ENCODE data around the gene CHST6. TPM values are rescaled to one million over a fixed set of nuclear protein-coding genes. Genes with fewer than 3 reads are reported as not detected.
"Not testable (repeated sequence)": the region's sequence is repeated elsewhere in the genome, so short reads cannot be mapped to it uniquely, and the experiment has no call there.

The CHST6 gene
- under 1 TPM in 1 of 6 experiments, not detected in 5; 0.02 TPM for total RNA-seq
- long read RNA-seq = 0 reads

DNA sequence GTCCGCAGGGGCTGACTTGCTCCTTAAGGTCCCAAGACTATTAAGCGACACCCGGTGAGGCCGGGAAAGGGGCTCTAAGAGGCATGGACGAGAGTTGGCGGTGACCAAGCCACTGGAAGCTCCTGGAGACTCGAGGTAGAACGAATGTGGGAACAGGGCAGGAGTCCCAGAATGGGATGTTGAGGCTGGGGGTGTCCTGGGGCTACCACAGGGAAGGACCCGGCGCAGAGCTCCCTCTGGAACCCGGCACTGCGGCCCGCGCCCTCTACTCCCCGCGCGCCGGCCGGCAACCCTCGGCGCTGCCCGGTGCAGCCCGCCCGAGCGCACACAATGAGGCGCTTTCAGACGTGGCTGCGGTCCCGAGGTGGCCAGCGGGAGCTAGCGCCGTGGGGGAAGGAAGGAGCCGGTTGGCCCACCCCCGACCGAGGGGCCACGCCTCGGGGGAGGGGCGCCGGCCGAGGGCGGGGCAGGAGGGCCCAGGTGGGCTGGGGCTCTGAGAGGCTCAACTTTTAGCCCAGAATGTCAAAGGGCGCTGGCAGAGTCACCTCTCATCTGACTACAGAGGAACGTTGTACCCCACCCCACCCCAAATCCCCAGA is at the start of gene CHST6:
Gene CHST6, minus strand, starts transcription at position 366 of the 599 bp plus-strand sequence. CDS start 15,613 bp downstream, outside the sequence.
- 0% methylated on average over 1 of the region's 43 CpGs for WGBS (ENCODE audit: insufficient coverage, low coverage, low lambda C conversion rate, missing lambda C conversion rate)
- Histone ChIP-seq H3K4me1 (no peaks in the 10 kb centered on the region), H3K9me3 (no peaks in the 10 kb centered on the region), H3K36me3 (no peaks in the 10 kb centered on the region), H3K27ac (no peak within 1 kb of the TSS), H3K4me3 (peak within 1 kb of the TSS; percentile 5 to 10 (median 9)), H3K27me3 (no peaks in the 10 kb centered on the region)
- ATAC-seq (peak; percentile 60 to 74 (median 72)), DNase-seq (peak in 1 of 3 donors; percentile 46)
- TF ChIP-seq, protein P1, sequence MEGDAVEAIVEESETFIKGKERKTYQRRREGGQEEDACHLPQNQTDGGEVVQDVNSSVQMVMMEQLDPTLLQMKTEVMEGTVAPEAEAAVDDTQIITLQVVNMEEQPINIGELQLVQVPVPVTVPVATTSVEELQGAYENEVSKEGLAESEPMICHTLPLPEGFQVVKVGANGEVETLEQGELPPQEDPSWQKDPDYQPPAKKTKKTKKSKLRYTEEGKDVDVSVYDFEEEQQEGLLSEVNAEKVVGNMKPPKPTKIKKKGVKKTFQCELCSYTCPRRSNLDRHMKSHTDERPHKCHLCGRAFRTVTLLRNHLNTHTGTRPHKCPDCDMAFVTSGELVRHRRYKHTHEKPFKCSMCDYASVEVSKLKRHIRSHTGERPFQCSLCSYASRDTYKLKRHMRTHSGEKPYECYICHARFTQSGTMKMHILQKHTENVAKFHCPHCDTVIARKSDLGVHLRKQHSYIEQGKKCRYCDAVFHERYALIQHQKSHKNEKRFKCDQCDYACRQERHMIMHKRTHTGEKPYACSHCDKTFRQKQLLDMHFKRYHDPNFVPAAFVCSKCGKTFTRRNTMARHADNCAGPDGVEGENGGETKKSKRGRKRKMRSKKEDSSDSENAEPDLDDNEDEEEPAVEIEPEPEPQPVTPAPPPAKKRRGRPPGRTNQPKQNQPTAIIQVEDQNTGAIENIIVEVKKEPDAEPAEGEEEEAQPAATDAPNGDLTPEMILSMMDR (IDR thresholded peaks at IDR 0.05) = no peak
- no peak for TF ChIP-seq POLR2A (IDR thresholded peaks at IDR 0.05)
- intact Hi-C loops (cut with DNase I) = no loop called here

DNA sequence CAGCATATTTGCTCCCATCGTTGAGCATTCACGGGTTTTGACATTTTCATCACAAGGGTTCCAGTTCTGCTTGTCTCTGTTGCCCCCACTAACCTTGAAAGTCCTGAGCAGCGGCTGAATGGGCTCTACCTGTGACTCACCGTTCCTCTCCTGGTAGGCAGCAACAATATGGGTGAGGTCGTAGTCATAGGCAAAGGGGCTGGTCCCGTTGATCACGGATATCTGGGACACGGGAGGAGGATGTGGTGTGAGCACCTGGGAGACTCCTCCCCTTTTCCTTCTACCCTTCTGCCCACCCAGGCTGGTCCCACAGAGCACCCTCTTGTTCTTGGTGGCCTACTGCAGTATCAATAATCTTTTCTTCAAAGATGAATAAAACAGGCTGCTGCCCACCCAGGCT is 47.2 kb upstream of the CHST6 start:
- 100% methylated on average over 1 of the region's 8 CpGs for WGBS (ENCODE audit: insufficient coverage, low coverage, low lambda C conversion rate, missing lambda C conversion rate)
- DNase-seq; H3K36me3 ChIP-seq; H3K9me3 ChIP-seq; H3K27me3 ChIP-seq; ATAC-seq; H3K27ac ChIP-seq; H3K4me1 ChIP-seq; intact Hi-C loops (cut with DNase I); H3K4me3 ChIP-seq: not testable (repeated sequence)

DNA sequence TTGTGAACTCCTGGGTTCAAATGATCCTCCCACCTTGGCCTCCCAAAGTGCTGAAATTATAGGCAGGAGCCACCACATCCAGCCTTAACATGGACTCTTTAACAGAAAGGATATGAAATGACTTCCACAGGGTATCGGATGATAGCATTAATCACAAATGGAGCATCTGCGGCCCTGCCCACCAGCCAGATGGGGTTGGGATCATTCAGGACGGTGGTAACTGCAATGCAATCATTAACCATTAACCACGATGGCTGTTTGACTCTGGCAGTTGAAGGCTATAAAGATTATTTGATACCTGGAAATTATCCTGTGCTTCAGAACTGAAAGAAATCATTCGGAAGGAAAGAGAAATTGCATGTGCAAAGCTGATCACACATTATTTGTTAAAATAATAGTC is 46.0 kb upstream of the CHST6 start:
- TF ChIP-seq, protein P1 (IDR thresholded peaks at IDR 0.05) = no peak
- no peak for TF ChIP-seq POLR2A (IDR thresholded peaks at IDR 0.05)
- DNase-seq = no peak
- no peak for ATAC-seq
- H3K9me3 ChIP-seq = no peaks in the 10 kb centered on the region
- no peaks in the 10 kb centered on the region for H3K36me3 ChIP-seq
- H3K27ac ChIP-seq = no peak overlapping the region
- WGBS (ENCODE audit: insufficient coverage, low coverage, low lambda C conversion rate, missing lambda C conversion rate) = 50% methylated on average over 5 of the region's 5 CpGs
- no peaks in the 10 kb centered on the region for H3K27me3 ChIP-seq
- H3K4me1 ChIP-seq = no peaks in the 10 kb centered on the region
- intact Hi-C loops (cut with DNase I) = no loop called here
- H3K4me3 ChIP-seq = no peak overlapping the region

DNA sequence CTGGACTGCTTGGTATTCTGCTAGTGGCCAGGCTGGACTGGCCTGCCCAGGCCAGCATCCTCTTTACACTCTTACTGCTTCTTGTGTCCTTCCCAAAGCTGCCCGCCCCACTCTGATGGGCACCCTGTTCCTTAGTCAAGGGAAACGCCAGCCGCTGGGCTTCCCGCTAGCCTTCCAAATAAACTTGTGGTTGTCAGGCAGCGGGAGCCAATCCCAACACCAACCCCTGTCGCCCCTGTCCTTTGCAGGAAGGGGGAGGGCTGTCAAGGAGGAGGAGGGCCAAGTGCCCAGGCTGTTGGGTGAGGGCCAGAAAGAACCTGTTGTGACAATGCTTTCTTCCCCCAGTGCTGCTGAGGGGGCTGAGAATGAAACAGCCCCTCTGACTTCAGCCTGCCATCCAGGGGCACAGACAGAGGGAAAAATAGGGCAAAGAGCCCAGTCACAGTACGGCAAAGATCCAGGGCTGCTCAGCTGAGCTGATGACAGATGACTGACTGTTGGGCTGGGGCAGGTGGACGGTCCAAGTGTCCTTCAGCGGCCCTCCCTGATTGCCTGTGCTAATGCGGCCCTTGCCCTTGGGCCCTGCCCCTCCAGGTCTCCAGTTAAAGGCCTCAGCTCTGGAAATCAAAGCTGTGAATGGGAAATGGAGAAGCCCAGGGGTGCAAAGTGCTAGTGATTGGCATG is 43.8 kb upstream of the CHST6 start:
- DNase-seq, H3K4me3 ChIP-seq, H3K27ac ChIP-seq, H3K36me3 ChIP-seq, H3K27me3 ChIP-seq, H3K4me1 ChIP-seq, H3K9me3 ChIP-seq: not testable (repeated sequence)
- intact Hi-C loops (cut with DNase I) = loop anchor here in 1 of 2 donors (10.0 kb wide), 1 partner anchor 54 kb away; no protein-coding TSS in a partner anchor
- ATAC-seq = peak in 3 of 4 donors; percentile 23 to 46 (median 39)
- WGBS (ENCODE audit: insufficient coverage, low coverage, low lambda C conversion rate, missing lambda C conversion rate) = 80% methylated on average over 1 of the region's 10 CpGs

DNA sequence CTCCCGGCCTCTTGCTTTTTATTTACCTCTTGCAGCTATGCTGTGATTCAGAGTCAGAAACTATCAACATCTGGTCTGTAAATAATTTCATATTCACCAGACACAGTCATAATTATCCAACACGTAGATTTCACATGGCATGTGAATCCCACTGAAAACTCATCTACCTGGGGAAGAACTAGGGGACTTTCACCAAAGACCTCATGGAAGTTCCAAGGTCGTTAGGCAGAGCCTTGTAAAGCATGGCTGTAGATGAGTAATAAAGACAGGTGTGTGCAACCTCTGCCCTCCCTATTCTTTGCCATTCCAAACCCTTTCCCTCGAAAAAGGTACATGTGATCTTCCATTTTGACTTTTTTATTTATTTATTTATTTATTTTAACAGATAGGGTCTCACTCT is 42.5 kb upstream of the CHST6 start:
- Histone ChIP-seq H3K4me1 (no peaks in the 10 kb centered on the region), H3K4me3 (no peak overlapping the region), H3K36me3 (no peaks in the 10 kb centered on the region), H3K9me3 (no peaks in the 10 kb centered on the region), H3K27me3 (no peaks in the 10 kb centered on the region), H3K27ac (no peak overlapping the region)
- no peak for DNase-seq
- 100% methylated on average over 2 of the region's 4 CpGs for WGBS (ENCODE audit: insufficient coverage, low coverage, low lambda C conversion rate, missing lambda C conversion rate)
- ATAC-seq = no peak
- no peak for TF ChIP-seq POLR2A (IDR thresholded peaks at IDR 0.05)
- TF ChIP-seq, protein P1 (IDR thresholded peaks at IDR 0.05) = no peak
- intact Hi-C loops (cut with DNase I) = loop anchor here in 1 of 2 donors (10.0 kb wide), 1 partner anchor 53 kb away; no protein-coding TSS in a partner anchor

Measured in right lobe of liver (tissue), 6 donors.